Liver (tissue), 3 donors: ENCODE results near the gene STK39.

Source experiments
- ATF3 ChIP-seq: IDR thresholded peaks from 2 replicates; pipeline ENCODE4 v1.6.1; 2016; ENCODE audit warnings: antibody characterized with exemption
- CTCF ChIP-seq: fragments of 150-350 bp; IDR thresholded peaks from 2 replicates; pipeline ENCODE4 v1.5.1; 2017; ENCODE audit warnings: improper control_type of control experiment, low read depth, low read length; ENCODE audit not compliant: missing input control
- EGR1 ChIP-seq, 2 donors: IDR thresholded peaks; 2 replicates each; pipeline ENCODE4 v1.6.1; 2016 to 2018; ENCODE audit warnings: antibody characterized with exemption in 2 of 2, low read depth in 2 of 2
- GABPA ChIP-seq, 2 donors: IDR thresholded peaks in 1 of 2; conservative IDR thresholded peaks in 1 of 2; 2 replicates each; pipeline ENCODE4 v1.6.1; 2016; ENCODE audit warnings: antibody characterized with exemption in 2 of 2, mild to moderate bottlenecking in 1 of 2, moderate library complexity in 1 of 2
- HNF4G ChIP-seq: IDR thresholded peaks from 2 replicates; pipeline ENCODE4 v1.6.1; 2016; ENCODE audit warnings: antibody characterized with exemption
- JUND ChIP-seq, 2 donors: IDR thresholded peaks; 2 replicates each; pipeline ENCODE4 v1.6.1; 2016; ENCODE audit warnings: antibody characterized with exemption in 2 of 2
- REST ChIP-seq: IDR thresholded peaks from 2 replicates; pipeline ENCODE4 v1.6.1; 2016; ENCODE audit warnings: antibody characterized with exemption, mild to moderate bottlenecking
- YY1 ChIP-seq: IDR thresholded peaks from 2 replicates; pipeline ENCODE4 v1.6.1; 2016; ENCODE audit warnings: antibody characterized with exemption, mild to moderate bottlenecking
- ZBTB33 ChIP-seq: IDR thresholded peaks from 2 replicates; pipeline ENCODE4 v1.6.1; 2016; ENCODE audit warnings: antibody characterized with exemption
- donor health status: healthy.
- donor health status: healthy.

GRCh38 chr2:168255103-168255502 lies 7.7 kb upstream of the STK39 start:
- no peak for TF ChIP-seq CTCF
- no peak for TF ChIP-seq YY1
- TF ChIP-seq GABPA (IDR thresholded peaks at IDR 0.05 in 1 of 2, conservative IDR thresholded peaks at IDR 0.05 in 1 of 2): no peak
- no peak for TF ChIP-seq JUND (IDR thresholded peaks at IDR 0.05)
- TF ChIP-seq REST: no peak
- TF ChIP-seq ZBTB33: no peak
- no peak for TF ChIP-seq ATF3
- TF ChIP-seq HNF4G: no peak
- no peak for TF ChIP-seq EGR1 (IDR thresholded peaks at IDR 0.05; ENCODE audit: low read depth in 2 of 2)
